Loucy (cell line): ENCODE measurements around the gene WNT9A.

Experiments
- H2AFZ ChIP-seq: fragments of 200-600 bp; sonication (generic); 2 replicates; pipeline ENCODE4 v1.6.0; 2016; ENCODE audit warnings: antibody characterized with exemption, mild to moderate bottlenecking, low read length, moderate library complexity
- H3F3A ChIP-seq: fragments of 200-600 bp; 2 replicates; pipeline ENCODE4 v1.6.0; 2016; ENCODE audit warnings: antibody characterized with exemption, low read depth, mild to moderate bottlenecking
- H3K27me3 ChIP-seq: fragments of 200-600 bp; sonication (generic); 2 replicates; pipeline ENCODE4 v1.6.1; 2014; ENCODE audit warnings: low read length, mild to moderate bottlenecking; ENCODE audit not compliant: insufficient read depth, poor library complexity, severe bottlenecking
- H3K36me3 ChIP-seq: fragments of 200-600 bp; sonication (generic); 2 replicates; pipeline ENCODE4 v1.6.1; 2016; ENCODE audit warnings: low read length; ENCODE audit not compliant: insufficient read depth
- H3K4me1 ChIP-seq: fragments of 200-600 bp; sonication (generic); 2 replicates; pipeline ENCODE4 v1.5.1; 2014; ENCODE audit warnings: low read length, mild to moderate bottlenecking; ENCODE audit not compliant: insufficient read depth, poor library complexity, severe bottlenecking
- H3K4me2 ChIP-seq: fragments of 200-600 bp; sonication (generic); 2 replicates; pipeline ENCODE4 v1.6.0; 2014; ENCODE audit warnings: antibody characterized with exemption, low read length, low read depth, mild to moderate bottlenecking; ENCODE audit not compliant: poor library complexity, severe bottlenecking
- H3K4me3 ChIP-seq: fragments of 200-600 bp; sonication (generic); 2 replicates; pipeline ENCODE4 v1.5.1; 2014; ENCODE audit warnings: low read length, mild to moderate bottlenecking, mixed read lengths; ENCODE audit not compliant: poor library complexity, severe bottlenecking
- H3K79me2 ChIP-seq: fragments of 200-600 bp; sonication (generic); 2 replicates; pipeline ENCODE4 v1.6.1; 2014; ENCODE audit warnings: low read length; ENCODE audit not compliant: insufficient read depth
- H3K9ac ChIP-seq: fragments of 200-600 bp; sonication (generic); 2 replicates; pipeline ENCODE4 v1.6.0; 2014; ENCODE audit warnings: mild to moderate bottlenecking, low read depth, low read length, moderate library complexity; ENCODE audit not compliant: poor library complexity, severe bottlenecking
- H3K9me2 ChIP-seq: fragments of 200-600 bp; sonication (generic); replicated peaks from 2 replicates; pipeline ENCODE4 v1.6.1; 2016; ENCODE audit warnings: low read depth, low read length, mixed read lengths
- H3K9me3 ChIP-seq: fragments of 200-600 bp; sonication (generic); 2 replicates; pipeline ENCODE4 v1.6.1; 2014; ENCODE audit warnings: mild to moderate bottlenecking, antibody characterized with exemption, low read length, low read depth; ENCODE audit not compliant: insufficient read depth
- H4K20me1 ChIP-seq: fragments of 200-600 bp; sonication (generic); 2 replicates; pipeline ENCODE4 v1.6.0; 2014; ENCODE audit warnings: antibody characterized with exemption, low read length, mild to moderate bottlenecking; ENCODE audit not compliant: insufficient read depth, poor library complexity, severe bottlenecking
- EZH2phosphoT487 ChIP-seq: fragments of 200-600 bp; IDR thresholded peaks from 2 replicates; pipeline ENCODE4 v1.6.1; 2018; ENCODE audit warnings: antibody characterized with exemption, mild to moderate bottlenecking, moderate library complexity, borderline replicate concordance
- TF ChIP-seq, protein P1 (sequence below): fragments of 200-600 bp; sonication (generic); conservative IDR thresholded peaks from 2 replicates; pipeline ENCODE4 v1.5.1; 2014; ENCODE audit warnings: mild to moderate bottlenecking, antibody characterized with exemption, low read length

The WNT9A gene

DNA sequence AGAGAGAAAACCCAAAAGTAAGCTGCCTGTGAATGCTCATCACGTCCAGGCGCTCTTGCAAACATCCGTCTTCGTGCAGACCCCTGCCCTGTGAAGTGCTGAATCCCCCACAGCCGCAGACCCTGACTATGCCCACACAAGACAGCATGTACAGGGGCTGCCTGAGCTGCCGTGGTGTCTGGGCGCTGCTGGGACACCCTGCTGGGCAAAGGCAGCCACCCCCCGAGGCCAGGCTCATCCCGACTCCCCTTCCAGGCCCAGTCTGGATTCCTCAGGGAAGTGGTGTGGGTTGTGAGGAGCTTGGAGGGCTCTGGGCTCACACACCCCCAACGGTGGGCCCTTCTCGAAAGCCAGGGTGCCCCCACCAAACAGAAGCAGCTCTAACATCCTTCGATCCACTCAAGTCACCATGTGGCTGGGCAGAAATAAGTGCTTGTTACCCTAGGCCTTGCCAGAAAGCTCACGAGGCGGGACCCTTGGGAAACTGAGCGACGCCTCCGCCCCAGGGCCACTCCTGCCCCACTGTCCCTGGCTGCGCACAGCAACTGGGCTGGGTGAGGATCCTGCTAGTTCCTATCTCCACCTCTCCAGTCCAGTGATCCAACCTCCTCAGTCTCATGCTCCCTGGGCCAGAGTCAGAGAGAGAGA, 4.8 kb upstream of the WNT9A start:
- Histone ChIP-seq H3K4me2 (no peak overlapping the region), H2AFZ (no peak overlapping the region)

DNA sequence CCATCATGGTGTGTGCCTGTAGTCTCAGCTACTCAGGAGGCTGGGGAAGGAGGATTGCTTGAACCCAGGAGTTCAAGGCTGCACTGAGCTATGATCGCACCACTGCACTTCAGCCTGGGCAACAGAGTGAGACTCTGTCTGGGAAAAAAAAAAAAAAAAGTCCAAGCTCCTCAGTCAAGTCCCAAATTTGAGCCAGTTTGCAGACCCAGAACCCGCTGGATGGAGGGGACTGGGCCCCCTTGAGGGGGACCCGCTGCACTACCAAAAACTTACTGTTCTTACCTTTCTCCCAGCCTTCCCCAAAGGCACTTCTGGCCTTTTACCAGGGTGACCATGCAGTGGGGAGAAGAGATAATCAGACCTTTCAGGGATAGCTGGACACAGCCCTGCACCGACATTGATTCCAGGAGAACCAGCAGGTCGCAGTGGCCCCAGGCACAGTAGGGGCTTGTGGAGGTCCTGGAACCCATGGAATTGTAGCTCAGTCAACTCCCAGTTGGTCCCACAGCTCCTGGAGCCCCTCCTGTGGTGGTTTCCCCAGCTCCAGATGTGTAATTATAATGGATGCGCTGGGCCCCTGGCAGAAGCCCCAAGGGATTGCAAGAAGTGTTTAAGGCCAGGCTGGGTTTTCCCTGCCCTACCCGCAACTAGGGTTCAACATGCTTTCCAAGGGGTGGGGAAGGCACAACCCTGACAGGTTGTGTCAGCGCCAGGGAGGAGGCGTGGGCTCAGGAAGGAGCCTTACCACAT, 4.1 kb upstream of the WNT9A start:
- Histone ChIP-seq H4K20me1 (no peaks in the 10 kb centered on the region), H3K27me3 (peaks cover 8% of the 10 kb centered on the region), H3K9ac (no peak overlapping the region), H3K79me2 (no peaks in the 10 kb centered on the region), H3K36me3 (no peaks in the 10 kb centered on the region), H3K4me1 (peaks cover 11% of the 10 kb centered on the region), H3K4me2 (no peak overlapping the region), H3K9me3 (no peaks in the 10 kb centered on the region), H3F3A (no peaks in the 10 kb centered on the region), H3K4me3 (no peak overlapping the region), H2AFZ (no peak overlapping the region), H3K9me2 (no peaks in the 10 kb centered on the region)
- TF ChIP-seq EZH2phosphoT487: no peak

More for the DNA sequence above, 4.8 kb upstream of the WNT9A start:
- TF ChIP-seq, protein P1, sequence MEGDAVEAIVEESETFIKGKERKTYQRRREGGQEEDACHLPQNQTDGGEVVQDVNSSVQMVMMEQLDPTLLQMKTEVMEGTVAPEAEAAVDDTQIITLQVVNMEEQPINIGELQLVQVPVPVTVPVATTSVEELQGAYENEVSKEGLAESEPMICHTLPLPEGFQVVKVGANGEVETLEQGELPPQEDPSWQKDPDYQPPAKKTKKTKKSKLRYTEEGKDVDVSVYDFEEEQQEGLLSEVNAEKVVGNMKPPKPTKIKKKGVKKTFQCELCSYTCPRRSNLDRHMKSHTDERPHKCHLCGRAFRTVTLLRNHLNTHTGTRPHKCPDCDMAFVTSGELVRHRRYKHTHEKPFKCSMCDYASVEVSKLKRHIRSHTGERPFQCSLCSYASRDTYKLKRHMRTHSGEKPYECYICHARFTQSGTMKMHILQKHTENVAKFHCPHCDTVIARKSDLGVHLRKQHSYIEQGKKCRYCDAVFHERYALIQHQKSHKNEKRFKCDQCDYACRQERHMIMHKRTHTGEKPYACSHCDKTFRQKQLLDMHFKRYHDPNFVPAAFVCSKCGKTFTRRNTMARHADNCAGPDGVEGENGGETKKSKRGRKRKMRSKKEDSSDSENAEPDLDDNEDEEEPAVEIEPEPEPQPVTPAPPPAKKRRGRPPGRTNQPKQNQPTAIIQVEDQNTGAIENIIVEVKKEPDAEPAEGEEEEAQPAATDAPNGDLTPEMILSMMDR: no peak
- no peak for TF ChIP-seq EZH2phosphoT487
- H3K36me3 ChIP-seq: no peaks in the 10 kb centered on the region
- H3K9ac ChIP-seq: no peak overlapping the region
- no peak overlapping the region for H3K4me3 ChIP-seq
- peaks cover under 1% of the 10 kb centered on the region for H3K27me3 ChIP-seq
- no peaks in the 10 kb centered on the region for H4K20me1 ChIP-seq
- peaks cover 7% of the 10 kb centered on the region for H3K4me1 ChIP-seq
- H3K9me2 ChIP-seq: no peaks in the 10 kb centered on the region
- no peaks in the 10 kb centered on the region for H3K79me2 ChIP-seq
- H3K9me3 ChIP-seq: no peaks in the 10 kb centered on the region
- no peaks in the 10 kb centered on the region for H3F3A ChIP-seq

DNA sequence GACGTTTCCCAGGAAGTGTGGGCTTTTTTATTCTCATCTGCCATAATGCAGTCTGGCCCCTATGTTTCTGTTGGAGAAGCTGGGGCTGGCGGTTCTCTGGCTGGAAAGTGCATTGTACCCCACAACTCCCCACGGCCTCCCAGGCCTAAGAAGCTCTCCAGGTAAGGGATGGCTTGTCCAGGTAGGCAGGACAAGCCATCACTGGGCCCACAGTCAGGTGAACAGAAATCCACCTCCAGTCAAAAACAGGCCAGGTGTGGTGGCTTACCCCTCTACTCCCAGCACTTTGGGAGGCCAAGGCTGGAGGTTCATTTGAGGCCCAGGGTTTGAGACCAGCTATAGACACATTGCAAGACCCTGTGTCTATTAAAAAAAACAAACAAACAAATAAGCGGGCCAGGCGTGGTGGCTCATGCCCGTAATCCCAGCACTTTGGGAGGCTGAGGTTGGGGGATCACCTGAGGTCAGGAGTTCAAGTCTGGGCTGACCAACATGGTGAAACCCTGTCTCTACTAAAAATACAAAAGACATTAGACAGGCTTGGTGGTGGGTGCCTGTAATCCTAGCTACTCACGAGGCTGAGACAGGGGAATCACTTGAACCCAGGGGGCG, 3.1 kb upstream of the WNT9A start:
- H3K9ac ChIP-seq: no peak overlapping the region
- H3K4me2 ChIP-seq: no peak overlapping the region
- no peaks in the 10 kb centered on the region for H4K20me1 ChIP-seq
- H3K4me1 ChIP-seq: peaks cover 14% of the 10 kb centered on the region
- TF ChIP-seq, protein P1: no peak
- TF ChIP-seq EZH2phosphoT487: no peak
- H3K79me2 ChIP-seq: no peaks in the 10 kb centered on the region
- H3K9me2 ChIP-seq: no peaks in the 10 kb centered on the region
- H2AFZ ChIP-seq: no peak overlapping the region
- H3K36me3 ChIP-seq: no peaks in the 10 kb centered on the region
- H3K4me3 ChIP-seq: no peak overlapping the region
- H3K27me3 ChIP-seq: peaks cover 9% of the 10 kb centered on the region
- H3F3A ChIP-seq: no peaks in the 10 kb centered on the region
- H3K9me3 ChIP-seq: no peaks in the 10 kb centered on the region
